Measurements from ENCODE around the gene ABHD12.

Gene ABHD12

GRCh38 chr20:25327521-25328235, 63.0 kb downstream of the ABHD12 start:
- H3K27ac ChIP-seq (ENCODE audit: poor library complexity, severe bottlenecking), result no peak overlapping the region
- ATAC-seq (ENCODE audit: low read depth) (no peak), DNase-seq (ENCODE audit: low spot score) (no peak)
- no peaks in the 10 kb centered on the region for H3K9me3 ChIP-seq (ENCODE audit: severe bottlenecking)
- H3K27me3 ChIP-seq (ENCODE audit: insufficient read depth, poor library complexity, severe bottlenecking), result no peaks in the 10 kb centered on the region
- H3K36me3 ChIP-seq (ENCODE audit: low read depth), result no peaks in the 10 kb centered on the region
- no peak overlapping the region for H3K4me3 ChIP-seq (ENCODE audit: severe bottlenecking)
- H3K4me1 ChIP-seq (ENCODE audit: insufficient read depth, poor library complexity, severe bottlenecking), result no peaks in the 10 kb centered on the region
- no peak for TF ChIP-seq CTCF (IDR thresholded peaks at IDR 0.05; ENCODE audit: poor library complexity, severe bottlenecking)

- Histone ChIP-seq H3K4me3 (ENCODE audit: severe bottlenecking) (no peak overlapping the region), H3K9me3 (ENCODE audit: severe bottlenecking) (no peaks in the 10 kb centered on the region), H3K27ac (ENCODE audit: poor library complexity, severe bottlenecking) (no peak overlapping the region), H3K4me1 (ENCODE audit: insufficient read depth, poor library complexity, severe bottlenecking) (no peaks in the 10 kb centered on the region), H3K36me3 (ENCODE audit: low read depth) (peaks cover 4% of the 10 kb centered on the region; the same call in 1 of the 2 replicates), H3K27me3 (ENCODE audit: insufficient read depth, poor library complexity, severe bottlenecking) (no peaks in the 10 kb centered on the region)
- DNase-seq (ENCODE audit: low spot score), result no peak
- no peak for TF ChIP-seq CTCF (IDR thresholded peaks at IDR 0.05; ENCODE audit: poor library complexity, severe bottlenecking)
- no peak for ATAC-seq (ENCODE audit: low read depth)
Observed at GRCh38 chr20:25325997-25326396, 64.6 kb downstream of the ABHD12 start.

- ATAC-seq (ENCODE audit: low read depth) (no peak), DNase-seq (ENCODE audit: low spot score) (no peak)
- Histone ChIP-seq H3K4me3 (ENCODE audit: severe bottlenecking) (no peak overlapping the region), H3K4me1 (ENCODE audit: insufficient read depth, poor library complexity, severe bottlenecking) (no peaks in the 10 kb centered on the region), H3K9me3 (ENCODE audit: severe bottlenecking) (no peaks in the 10 kb centered on the region), H3K27ac (ENCODE audit: poor library complexity, severe bottlenecking) (no peak overlapping the region), H3K27me3 (ENCODE audit: insufficient read depth, poor library complexity, severe bottlenecking) (no peaks in the 10 kb centered on the region), H3K36me3 (ENCODE audit: low read depth) (peaks cover 4% of the 10 kb centered on the region; the same call in 1 of the 2 replicates)
- no peak for TF ChIP-seq CTCF (IDR thresholded peaks at IDR 0.05; ENCODE audit: poor library complexity, severe bottlenecking)
Observed at GRCh38 chr20:25325073-25325472, 65.6 kb downstream of the ABHD12 start.

- no peaks in the 10 kb centered on the region for H3K9me3 ChIP-seq (ENCODE audit: severe bottlenecking)
- no peaks in the 10 kb centered on the region for H3K4me1 ChIP-seq (ENCODE audit: insufficient read depth, poor library complexity, severe bottlenecking)
- H3K27me3 ChIP-seq (ENCODE audit: insufficient read depth, poor library complexity, severe bottlenecking), result no peaks in the 10 kb centered on the region
- no peak overlapping the region for H3K4me3 ChIP-seq (ENCODE audit: severe bottlenecking)
- no peak for ATAC-seq (ENCODE audit: low read depth)
- no peak for DNase-seq (ENCODE audit: low spot score)
- peaks cover 4% of the 10 kb centered on the region; the same call in 1 of the 2 replicates for H3K36me3 ChIP-seq (ENCODE audit: low read depth)
- H3K27ac ChIP-seq (ENCODE audit: poor library complexity, severe bottlenecking), result no peak overlapping the region
- no peak for TF ChIP-seq CTCF (IDR thresholded peaks at IDR 0.05; ENCODE audit: poor library complexity, severe bottlenecking)
Observed at GRCh38 chr20:25324412-25324811, 66.2 kb downstream of the ABHD12 start.
